ENCODE results near the gene ZNF555.

- TF ChIP-seq CTCF (IDR thresholded peaks at IDR 0.05), result no peak
- no peak for TF ChIP-seq ZFX (IDR thresholded peaks at IDR 0.05; ENCODE audit: borderline replicate concordance)
Observed at GRCh38 chr19:2797280-2797679, 44.0 kb upstream of the ZNF555 start.

All from 22Rv1 (cell line).